Raji (cell line): ENCODE measurements around the gene PTK6.

Source experiments
- POLR2A ChIP-seq: IDR thresholded peaks from 2 replicates; pipeline ENCODE4 v1.6.1; 2011; ENCODE audit warnings: low read depth, low read length, control low read depth; ENCODE audit not compliant: insufficient read depth

Gene PTK6

GRCh38 chr20:63493563-63494020, 43.6 kb downstream of the PTK6 start:
- TF ChIP-seq POLR2A, result no peak

DNA sequence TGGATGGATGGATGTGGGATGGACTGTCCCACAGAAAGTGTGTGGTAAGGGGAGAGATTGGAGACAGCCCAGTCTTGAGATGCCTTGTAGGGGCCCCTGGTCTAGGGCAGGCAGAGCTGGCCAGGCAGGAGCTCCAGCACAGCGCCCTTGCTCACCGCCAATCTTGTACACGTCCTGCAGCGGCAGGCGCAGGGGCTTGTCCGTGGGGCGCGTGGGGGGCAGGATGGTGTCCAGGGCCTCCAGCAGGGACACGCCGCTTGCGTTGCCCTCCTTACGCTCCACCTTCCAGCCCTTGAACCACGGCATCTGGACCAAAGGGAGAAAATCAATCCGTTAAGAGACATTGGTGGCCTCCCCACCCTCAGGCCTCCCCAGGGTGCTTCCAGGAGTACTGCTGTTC, 44.2 kb downstream of the PTK6 start:
- no peak for TF ChIP-seq POLR2A

- no peak for TF ChIP-seq POLR2A
Observed at GRCh38 chr20:63492518-63492917, 44.7 kb downstream of the PTK6 start.

GRCh38 chr20:63491635-63492230, 45.4 kb downstream of the PTK6 start:
- no peak for TF ChIP-seq POLR2A

GRCh38 chr20:63491078-63491477, 46.1 kb downstream of the PTK6 start:
- TF ChIP-seq POLR2A, result no peak

DNA sequence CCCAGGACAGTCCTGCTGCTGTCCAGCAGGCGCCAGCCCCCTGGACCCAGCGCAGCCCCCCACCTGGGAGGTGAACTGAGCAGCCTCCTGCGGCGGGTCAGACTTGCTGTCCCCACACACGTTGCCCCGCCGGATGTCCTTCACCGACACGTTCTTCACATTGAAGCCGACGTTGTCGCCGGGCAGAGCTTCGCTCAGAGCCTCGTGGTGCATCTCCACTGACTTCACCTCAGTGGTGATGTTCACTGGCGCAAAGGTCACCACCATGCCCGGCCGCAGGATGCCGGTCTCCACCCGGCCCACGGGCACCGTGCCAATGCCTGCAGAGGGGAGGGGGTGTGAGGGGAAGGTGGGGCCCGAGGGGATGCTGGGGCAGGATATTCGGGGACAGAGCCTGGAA, 46.8 kb downstream of the PTK6 start:
- TF ChIP-seq POLR2A, result no peak

DNA sequence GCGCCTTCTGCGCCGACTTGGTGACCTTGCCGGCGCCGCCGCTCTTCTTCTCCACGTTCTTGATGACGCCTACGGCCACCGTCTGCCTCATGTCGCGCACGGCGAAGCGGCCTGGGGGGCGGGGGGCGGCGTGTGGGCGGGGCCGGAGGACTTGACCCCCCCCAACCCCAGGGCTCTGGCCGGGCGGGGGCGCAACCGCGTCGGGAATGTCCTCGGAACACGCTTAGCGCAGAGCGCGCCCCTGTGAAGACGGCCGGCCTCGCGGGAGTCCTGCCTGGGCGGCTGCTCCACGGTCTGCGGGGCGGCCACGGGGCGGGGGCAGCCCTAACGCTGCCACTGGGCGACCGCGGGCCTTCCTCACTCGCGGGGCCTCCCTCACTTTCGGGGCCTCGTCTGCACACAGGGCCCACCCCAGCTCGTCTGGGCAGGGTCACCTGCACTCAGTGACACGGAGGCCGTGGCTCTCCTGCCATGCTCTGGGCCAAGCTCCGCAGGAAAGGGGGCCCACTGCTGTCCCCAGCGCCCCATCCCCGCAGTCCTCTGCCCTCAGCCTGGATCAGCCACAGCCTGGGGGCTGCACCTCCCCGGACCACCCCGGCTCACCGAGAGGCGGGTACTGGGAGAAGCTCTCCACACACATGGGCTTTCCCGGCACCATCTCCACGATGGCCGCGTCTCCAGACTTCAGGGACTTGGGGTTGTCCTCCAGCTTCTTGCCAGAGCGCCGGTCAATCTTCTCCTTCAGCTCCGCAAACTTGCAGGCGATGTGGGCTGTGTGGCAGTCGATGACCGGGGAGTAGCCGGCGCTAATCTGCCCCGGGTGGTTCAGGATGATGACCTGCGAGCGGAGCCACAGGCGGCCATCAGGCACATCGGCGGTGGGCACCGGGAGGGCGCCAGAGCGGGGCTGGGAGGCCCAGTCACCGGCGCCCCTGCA, 48.6 kb downstream of the PTK6 start:
- TF ChIP-seq POLR2A, result no peak

DNA sequence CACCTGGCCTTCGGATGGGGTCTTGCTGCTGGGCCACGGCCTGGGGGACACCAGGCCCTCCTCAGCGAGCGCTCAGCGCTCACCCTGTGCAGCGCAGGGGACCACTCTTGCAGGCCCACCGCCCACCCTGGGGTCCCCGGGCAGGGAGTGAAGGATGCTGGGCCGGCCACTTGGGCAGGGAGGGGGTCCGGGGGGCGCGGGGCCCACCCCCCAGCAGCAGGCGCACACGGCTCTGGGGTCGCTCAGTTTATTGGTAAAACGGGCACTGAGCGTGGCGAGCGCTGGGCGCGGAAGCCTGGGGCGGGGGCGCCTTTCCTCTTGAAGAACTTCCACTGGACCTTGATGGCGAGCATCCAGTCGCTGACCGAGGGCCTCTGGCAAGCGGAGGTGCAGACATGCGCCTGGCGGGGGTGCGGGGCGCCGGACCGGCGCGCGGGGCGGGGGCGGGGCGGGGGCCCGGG, 49.4 kb downstream of the PTK6 start:
- TF ChIP-seq POLR2A, result no peak

GRCh38 chr20:63487116-63487764, 49.9 kb downstream of the PTK6 start:
- TF ChIP-seq POLR2A, result no peak

- no peak for TF ChIP-seq POLR2A
Observed at GRCh38 chr20:63486300-63486855, 50.8 kb downstream of the PTK6 start.

DNA sequence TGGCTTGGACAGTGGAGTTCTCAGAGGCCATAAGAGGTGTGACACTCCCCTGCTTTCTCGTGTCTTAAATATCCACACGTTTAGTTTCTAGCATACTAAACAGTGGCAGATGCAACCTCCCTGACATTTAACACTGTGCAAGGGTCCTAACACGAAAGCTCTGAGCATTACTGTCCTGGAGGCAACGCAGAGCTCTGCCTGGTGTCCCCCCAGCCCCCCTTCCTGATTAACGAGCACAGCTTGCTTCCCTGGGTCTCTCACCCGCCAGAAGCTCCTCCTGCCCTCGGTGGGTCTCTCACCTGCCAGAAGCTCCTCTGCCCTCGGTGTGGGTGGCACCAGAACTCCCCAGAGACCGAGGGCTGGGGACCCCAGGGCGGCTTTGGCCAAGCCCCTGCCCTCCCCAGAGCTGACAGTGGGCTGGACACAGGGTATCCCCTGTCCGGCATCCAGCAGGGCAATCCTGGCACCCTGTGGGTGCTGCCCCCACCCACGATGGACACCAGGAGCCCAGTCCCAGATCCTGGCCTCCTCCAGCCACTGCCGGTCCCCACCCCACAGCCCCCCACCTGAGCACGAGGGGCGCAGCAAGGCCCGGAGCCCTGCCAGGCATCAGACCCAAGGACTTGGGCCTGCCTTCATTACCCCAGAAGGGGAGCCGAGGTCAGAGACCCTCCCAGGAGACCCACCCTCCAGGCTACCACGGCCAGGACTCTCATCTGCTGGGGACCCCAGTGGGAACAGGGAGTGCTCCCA, 52.3 kb downstream of the PTK6 start:
- TF ChIP-seq POLR2A, result no peak

- no peak for TF ChIP-seq POLR2A
Observed at GRCh38 chr20:63484236-63484635, 52.9 kb downstream of the PTK6 start.

- no peak for TF ChIP-seq POLR2A
Observed at GRCh38 chr20:63483834-63484233, 53.3 kb downstream of the PTK6 start.

DNA sequence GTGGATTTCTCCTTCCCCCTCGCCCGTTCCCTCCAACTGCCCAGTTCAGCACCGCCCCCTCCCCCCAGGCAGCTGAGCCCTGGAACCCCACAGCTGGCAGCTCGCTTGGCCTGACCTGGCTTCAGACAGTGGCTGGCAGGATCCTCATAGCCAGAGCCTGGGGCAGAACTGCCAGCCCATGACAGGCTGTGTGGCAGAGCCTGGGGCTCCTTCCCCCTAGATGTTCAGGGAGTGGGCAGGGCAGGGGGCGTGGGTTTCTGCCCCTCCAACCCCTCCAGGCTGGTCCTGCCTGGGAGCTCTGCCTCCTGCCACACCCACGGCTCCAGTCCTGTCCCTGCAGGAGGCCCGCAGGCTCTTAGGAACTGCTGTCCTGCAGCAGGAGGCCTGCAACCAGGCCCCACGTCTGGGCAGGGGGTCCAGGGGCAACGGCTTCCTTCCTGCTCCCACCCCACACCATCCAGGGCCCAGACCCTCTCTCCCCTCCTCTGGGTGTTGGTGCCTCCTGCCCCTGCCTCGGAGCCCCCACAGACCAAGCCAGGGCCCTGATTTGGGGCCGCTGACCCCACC, 55.1 kb downstream of the PTK6 start:
- TF ChIP-seq POLR2A, result no peak
